Measurements from ENCODE around the gene NAGS. TPM values are rescaled to one million over a fixed set of nuclear protein-coding genes. Genes with fewer than 3 reads are reported as not detected.
A peak's percentile ranks its signal among the peaks of the same experiment; 100 is the strongest.
"Not testable (repeated sequence)": the region's sequence is repeated elsewhere in the genome, so short reads cannot be mapped to it uniquely, and the experiment has no call there.

Gene NAGS
- total RNA-seq, 1 donor from 2014 or later: 25.3 TPM

DNA sequence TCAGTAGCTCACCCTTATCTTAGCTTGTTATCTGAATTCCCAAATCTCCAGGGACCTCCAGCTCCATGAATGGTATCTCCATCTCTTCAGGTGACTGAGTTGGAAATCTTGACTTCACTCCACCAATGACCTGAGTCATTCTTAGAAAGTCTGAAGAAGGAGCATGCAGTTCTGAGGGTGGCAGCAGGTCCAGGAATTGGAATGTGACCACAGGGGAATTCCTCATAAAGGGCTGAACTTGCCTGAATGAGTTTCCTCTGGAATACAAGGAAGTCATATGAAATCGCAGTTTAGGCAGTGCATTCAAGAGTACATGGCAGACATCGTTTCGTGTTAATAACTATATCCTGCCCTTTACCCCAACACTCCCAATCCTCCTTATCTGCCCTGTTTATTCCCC, 38.1 kb upstream of the NAGS start:
- Histone ChIP-seq H3K4me3 (ENCODE audit: low read depth, low read length) (no peak overlapping the region), H3K27me3 (ENCODE audit: control insufficient read depth, insufficient read depth, low read length) (peaks cover 2% of the 10 kb centered on the region), H3K36me3 (ENCODE audit: control insufficient read depth, insufficient read depth, low read length) (no peaks in the 10 kb centered on the region)
- FAIRE-seq (no peak), DNase-seq (ENCODE audit: low read depth) (peak; percentile 55)
- TF ChIP-seq, protein P1, sequence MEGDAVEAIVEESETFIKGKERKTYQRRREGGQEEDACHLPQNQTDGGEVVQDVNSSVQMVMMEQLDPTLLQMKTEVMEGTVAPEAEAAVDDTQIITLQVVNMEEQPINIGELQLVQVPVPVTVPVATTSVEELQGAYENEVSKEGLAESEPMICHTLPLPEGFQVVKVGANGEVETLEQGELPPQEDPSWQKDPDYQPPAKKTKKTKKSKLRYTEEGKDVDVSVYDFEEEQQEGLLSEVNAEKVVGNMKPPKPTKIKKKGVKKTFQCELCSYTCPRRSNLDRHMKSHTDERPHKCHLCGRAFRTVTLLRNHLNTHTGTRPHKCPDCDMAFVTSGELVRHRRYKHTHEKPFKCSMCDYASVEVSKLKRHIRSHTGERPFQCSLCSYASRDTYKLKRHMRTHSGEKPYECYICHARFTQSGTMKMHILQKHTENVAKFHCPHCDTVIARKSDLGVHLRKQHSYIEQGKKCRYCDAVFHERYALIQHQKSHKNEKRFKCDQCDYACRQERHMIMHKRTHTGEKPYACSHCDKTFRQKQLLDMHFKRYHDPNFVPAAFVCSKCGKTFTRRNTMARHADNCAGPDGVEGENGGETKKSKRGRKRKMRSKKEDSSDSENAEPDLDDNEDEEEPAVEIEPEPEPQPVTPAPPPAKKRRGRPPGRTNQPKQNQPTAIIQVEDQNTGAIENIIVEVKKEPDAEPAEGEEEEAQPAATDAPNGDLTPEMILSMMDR (IDR thresholded peaks at IDR 0.05; ENCODE audit: insufficient read depth, low read length, severe bottlenecking): no peak

- Histone ChIP-seq H3K4me3 (ENCODE audit: low read depth, low read length) (no peak overlapping the region), H3K36me3 (ENCODE audit: control insufficient read depth, insufficient read depth, low read length) (no peaks in the 10 kb centered on the region), H3K27me3 (ENCODE audit: control insufficient read depth, insufficient read depth, low read length) (peaks cover 2% of the 10 kb centered on the region)
- TF ChIP-seq, protein P1 (IDR thresholded peaks at IDR 0.05; ENCODE audit: insufficient read depth, low read length, severe bottlenecking): no peak
- DNase-seq (ENCODE audit: low read depth): no peak
- FAIRE-seq: no peak
These were observed 37.1 kb upstream of the NAGS start for GRCh38 chr17:43967251-43967875.

DNA sequence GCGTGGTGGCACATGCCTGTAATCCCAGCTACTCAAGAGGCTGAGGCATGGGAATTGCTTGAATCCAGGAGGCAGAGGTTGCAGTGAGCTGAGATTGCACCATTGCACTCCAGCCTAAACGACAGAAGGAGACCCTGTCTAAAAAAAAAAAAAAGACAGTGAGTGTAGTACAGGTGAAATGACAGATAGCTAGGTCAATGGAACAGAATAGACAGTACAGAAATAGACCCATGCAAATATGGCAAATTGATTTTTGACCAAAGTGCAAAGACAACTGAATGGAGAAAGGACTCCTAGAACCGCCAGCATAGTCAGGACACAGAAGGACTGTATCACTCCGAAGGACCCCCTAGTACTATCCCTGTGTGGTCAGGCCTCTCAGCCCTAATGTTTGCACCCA, 34.1 kb upstream of the NAGS start:
- no peak for FAIRE-seq

DNA sequence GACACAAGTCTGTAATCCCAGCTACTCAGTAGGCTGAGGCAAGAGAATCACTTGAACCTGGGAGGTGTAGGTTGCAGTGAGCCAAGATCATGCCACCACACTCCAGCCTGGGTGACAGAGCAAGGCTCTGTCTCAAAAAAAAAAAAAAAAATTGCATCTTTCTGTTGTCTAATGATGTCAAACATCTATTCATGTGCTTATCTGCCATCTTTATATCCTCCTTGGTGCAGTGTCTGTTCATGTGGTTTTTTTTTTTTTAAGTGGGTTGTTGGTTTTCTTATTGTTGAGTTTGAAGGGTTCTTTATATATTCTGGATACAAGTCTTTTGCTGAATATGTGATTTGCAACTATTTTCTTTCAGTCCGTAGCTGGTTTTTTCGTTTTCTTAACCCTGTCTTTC, 33.0 kb upstream of the NAGS start:
- FAIRE-seq: not testable (repeated sequence)

More for the DNA sequence above, 34.1 kb upstream of the NAGS start:
- no peak for DNase-seq (ENCODE audit: low read depth)
- no peaks in the 10 kb centered on the region for H3K36me3 ChIP-seq (ENCODE audit: control insufficient read depth, insufficient read depth, low read length)
- H3K4me3 ChIP-seq (ENCODE audit: low read depth, low read length): no peak overlapping the region
- H3K27me3 ChIP-seq (ENCODE audit: control insufficient read depth, insufficient read depth, low read length): no peaks in the 10 kb centered on the region
- TF ChIP-seq, protein P1 (IDR thresholded peaks at IDR 0.05; ENCODE audit: insufficient read depth, low read length, severe bottlenecking): no peak

DNA sequence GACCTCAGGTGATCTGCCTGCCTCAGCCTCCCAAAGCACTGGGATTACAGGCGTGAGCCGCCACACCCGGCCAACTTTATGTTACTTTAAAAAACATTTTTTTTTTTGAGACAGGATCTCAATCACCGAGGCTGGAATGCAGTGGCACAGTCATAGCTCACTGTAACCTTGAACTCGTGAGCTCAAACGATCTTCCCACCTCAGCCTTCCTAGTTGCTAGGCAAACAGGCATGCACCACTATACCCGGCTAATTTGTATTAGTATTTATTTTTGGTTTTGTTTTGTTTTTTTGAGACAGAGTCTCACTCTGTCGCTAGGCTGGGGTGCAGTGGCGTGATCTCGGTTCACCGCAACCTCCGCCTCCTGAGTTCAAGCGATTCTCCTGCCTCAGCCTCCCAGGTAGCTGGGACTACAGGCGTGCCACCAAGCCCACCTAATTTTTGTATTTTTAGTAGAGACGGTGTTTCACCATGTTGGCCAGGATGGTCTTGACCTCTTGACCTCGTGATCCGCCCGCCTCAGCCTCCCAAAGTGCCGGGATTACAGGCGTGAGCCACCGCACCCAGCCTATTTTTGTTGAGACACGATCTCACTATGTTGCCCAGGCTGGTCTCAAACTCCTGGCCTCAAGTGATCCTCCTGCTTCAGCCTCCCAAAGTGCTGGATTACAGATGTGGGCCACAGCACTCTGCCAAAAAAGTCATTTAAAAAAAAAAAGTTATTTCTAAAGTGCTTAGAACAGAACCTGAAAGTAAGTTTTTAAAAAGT, 31.8 kb upstream of the NAGS start:
- H3K4me3 ChIP-seq (ENCODE audit: low read depth, low read length); H3K27me3 ChIP-seq (ENCODE audit: control insufficient read depth, insufficient read depth, low read length); H3K36me3 ChIP-seq (ENCODE audit: control insufficient read depth, insufficient read depth, low read length); FAIRE-seq; DNase-seq (ENCODE audit: low read depth): not testable (repeated sequence)

More for the DNA sequence above, 33.0 kb upstream of the NAGS start:
- not testable (repeated sequence) for DNase-seq (ENCODE audit: low read depth); H3K27me3 ChIP-seq (ENCODE audit: control insufficient read depth, insufficient read depth, low read length); H3K36me3 ChIP-seq (ENCODE audit: control insufficient read depth, insufficient read depth, low read length); H3K4me3 ChIP-seq (ENCODE audit: low read depth, low read length)

GRCh38 chr17:43974382-43975266, 29.8 kb upstream of the NAGS start:
- TF ChIP-seq, protein P1 (IDR thresholded peaks at IDR 0.05; ENCODE audit: insufficient read depth, low read length, severe bottlenecking): no peak
- H3K36me3 ChIP-seq (ENCODE audit: control insufficient read depth, insufficient read depth, low read length): no peaks in the 10 kb centered on the region
- no peak overlapping the region for H3K4me3 ChIP-seq (ENCODE audit: low read depth, low read length)
- peaks cover 3% of the 10 kb centered on the region for H3K27me3 ChIP-seq (ENCODE audit: control insufficient read depth, insufficient read depth, low read length)
- FAIRE-seq (no peak), DNase-seq (ENCODE audit: low read depth) (no peak)
